ENCODE data around the gene SLC4A1.

SLC4A1 gene

GRCh38 chr17:44267818-44268490 is at the start of gene SLC4A1:
SLC4A1 (minus strand) TSS chr17:44268135; CDS start chr17:44262866, 5,269 bp downstream.
- DNase-seq (ENCODE audit: low read depth): no peak

GRCh38 chr17:44317545-44317944 is 49.6 kb upstream of the SLC4A1 start:
- DNase-seq (ENCODE audit: low read depth): no peak

GRCh38 chr17:44315760-44316731 is 48.1 kb upstream of the SLC4A1 start:
- DNase-seq (ENCODE audit: low read depth): no peak

- no peak for DNase-seq (ENCODE audit: low read depth)
Measured at GRCh38 chr17:44314869-44315661, 47.1 kb upstream of the SLC4A1 start.

- no peak for DNase-seq (ENCODE audit: low read depth)
Measured at GRCh38 chr17:44314524-44314868, 46.6 kb upstream of the SLC4A1 start.

GRCh38 chr17:44314031-44314430 is 46.1 kb upstream of the SLC4A1 start:
- no peak for DNase-seq (ENCODE audit: low read depth)

GRCh38 chr17:44312396-44313104 is 44.6 kb upstream of the SLC4A1 start:
- DNase-seq (ENCODE audit: low read depth): no peak

GRCh38 chr17:44311562-44312181 is 43.7 kb upstream of the SLC4A1 start:
- DNase-seq (ENCODE audit: low read depth): no peak

- DNase-seq (ENCODE audit: low read depth): no peak
Measured at GRCh38 chr17:44310609-44311376, 42.9 kb upstream of the SLC4A1 start.

GRCh38 chr17:44310188-44310587 is 42.3 kb upstream of the SLC4A1 start:
- DNase-seq (ENCODE audit: low read depth): no peak

- no peak for DNase-seq (ENCODE audit: low read depth)
Measured at GRCh38 chr17:44309472-44309871, 41.5 kb upstream of the SLC4A1 start.

GRCh38 chr17:44308865-44309264 is 40.9 kb upstream of the SLC4A1 start:
- no peak for DNase-seq (ENCODE audit: low read depth)

- DNase-seq (ENCODE audit: low read depth): no peak
Measured at GRCh38 chr17:44308320-44308818, 40.4 kb upstream of the SLC4A1 start, which contains the start of gene RUNDC3A. RUNDC3A (plus strand) TSS chr17:44308601; CDS start chr17:44308833, 232 bp downstream.

GRCh38 chr17:44307387-44308186 is 39.7 kb upstream of the SLC4A1 start:
- DNase-seq (ENCODE audit: low read depth): no peak

- DNase-seq (ENCODE audit: low read depth): no peak
Measured at GRCh38 chr17:44304651-44305050, 36.7 kb upstream of the SLC4A1 start.

GRCh38 chr17:44297975-44298374 is 30.0 kb upstream of the SLC4A1 start:
- no peak for DNase-seq (ENCODE audit: low read depth)

GRCh38 chr17:44293509-44294226 is 25.7 kb upstream of the SLC4A1 start:
- no peak for DNase-seq (ENCODE audit: low read depth)

GRCh38 chr17:44287651-44288050 is 19.7 kb upstream of the SLC4A1 start:
- no peak for DNase-seq (ENCODE audit: low read depth)

GRCh38 chr17:44284024-44284400 is 16.1 kb upstream of the SLC4A1 start:
- DNase-seq (ENCODE audit: low read depth): no peak
